Mucosa of descending colon (tissue), 3 donors: ENCODE measurements around the gene RANGRF. TPM values are rescaled to one million over a fixed set of nuclear protein-coding genes. Genes with fewer than 3 reads are reported as not detected.

Source experiments
- ATAC-seq: fragments of 200-7000 bp; cut with Tn5 transposase; one replicate; pipeline ENCODE4 v1.9.1; 2020; ENCODE audit warnings: mild to moderate bottlenecking, moderate library complexity
- DNase-seq, 3 donors: peaks; one replicate each; pipeline ENCODE4 v3.0.0-alpha.2; 2020
- H3K36me3 ChIP-seq: fragments of 200-600 bp; one replicate; pipeline ENCODE4 v1.8.0; 2021; ENCODE audit warnings: low read depth, mild to moderate bottlenecking
- H3K4me1 ChIP-seq: fragments of 200-600 bp; one replicate; pipeline ENCODE4 v1.8.0; 2021; ENCODE audit warnings: low read depth, mild to moderate bottlenecking
- H3K4me3 ChIP-seq: fragments of 200-600 bp; one replicate; pipeline ENCODE4 v1.8.0; 2021; ENCODE audit warnings: mild to moderate bottlenecking
- H3K9me3 ChIP-seq: fragments of 200-600 bp; one replicate; pipeline ENCODE4 v1.8.0; 2021; ENCODE audit warnings: mild to moderate bottlenecking
- CTCF ChIP-seq: fragments of 200-600 bp; IDR thresholded peaks from one replicate; pipeline ENCODE4 v1.8.0; 2022; ENCODE audit warnings: antibody characterized with exemption, mild to moderate bottlenecking
- intact Hi-C, 2 donors: fragments of 100-400 bp; cut with DNase I in 1 of 2; cut with micrococcal nuclease in 1 of 2; formaldehyde crosslinking; loops; one replicate each; pipeline versions ENCODE4 v1.11.0 to v1.11.1; 2022; cut with DNase I, micrococcal nuclease
- total RNA-seq, 3 donors: library from RNA; stranded (reverse); fragmentation: NEBNext Ultra II Directional in 2 of 3; extraction: Animal tissue kit (Norgen Biotek cat#: 25700) in 2 of 3; gene quantifications; one replicate each; pipeline versions ENCODE4 v1.2.1 to v1.2.4, GENCODE V29; 2021 to 2023
- donor health status: DM: no; HTN: no; CAD: no; lungs with moderate emphysema.
- donor health status: DM: no; HTN: no; CAD: no.
- donor health status: DM: no; HTN: yes; CAD: no.

Gene RANGRF
- total RNA-seq, 3 donors from 2014 or later = 11.5 to 26.9 (median 15.5) TPM

- no peak for TF ChIP-seq CTCF
- H3K9me3 ChIP-seq = no peaks in the 10 kb centered on the region
- DNase-seq (no peak), ATAC-seq (no peak)
- no peaks in the 10 kb centered on the region for H3K36me3 ChIP-seq
- no peaks in the 10 kb centered on the region for H3K4me1 ChIP-seq
- intact Hi-C loops = no loop called here
- H3K4me3 ChIP-seq = no peak overlapping the region
These were observed 22.8 kb downstream of the RANGRF start for GRCh38 chr17:8311131-8311790.

- no peak for ATAC-seq
- no peak overlapping the region for H3K4me3 ChIP-seq
These were observed 23.8 kb downstream of the RANGRF start for GRCh38 chr17:8312251-8312650.

GRCh38 chr17:8312726-8313600 is 24.5 kb downstream of the RANGRF start:
- Histone ChIP-seq H3K36me3 (no peaks in the 10 kb centered on the region), H3K4me1 (no peaks in the 10 kb centered on the region), H3K9me3 (no peaks in the 10 kb centered on the region), H3K4me3 (no peak overlapping the region)
- DNase-seq (no peak), ATAC-seq (no peak)
- TF ChIP-seq CTCF = no peak
- intact Hi-C loops = no loop called here

More at GRCh38 chr17:8312251-8312650, 23.8 kb downstream of the RANGRF start:
- H3K36me3 ChIP-seq = no peaks in the 10 kb centered on the region
- no peak for DNase-seq
- H3K4me1 ChIP-seq = no peaks in the 10 kb centered on the region
- no peaks in the 10 kb centered on the region for H3K9me3 ChIP-seq
- no peak for TF ChIP-seq CTCF
- intact Hi-C loops = no loop called here

GRCh38 chr17:8314797-8315763 is 26.6 kb downstream of the RANGRF start:
- TF ChIP-seq CTCF = no peak
- DNase-seq (peak in 1 of 3 donors; percentile 34), ATAC-seq (no peak)
- no peaks in the 10 kb centered on the region for H3K36me3 ChIP-seq
- no peaks in the 10 kb centered on the region for H3K9me3 ChIP-seq
- H3K4me3 ChIP-seq = no peak overlapping the region
- intact Hi-C loops = no loop called here
- no peaks in the 10 kb centered on the region for H3K4me1 ChIP-seq

- no peak for TF ChIP-seq CTCF
- intact Hi-C loops = no loop called here
- no peaks in the 10 kb centered on the region for H3K36me3 ChIP-seq
- H3K9me3 ChIP-seq = no peaks in the 10 kb centered on the region
- no peak for DNase-seq
- ATAC-seq = no peak
- no peak overlapping the region for H3K4me3 ChIP-seq
- no peaks in the 10 kb centered on the region for H3K4me1 ChIP-seq
These were observed 27.3 kb downstream of the RANGRF start for GRCh38 chr17:8315764-8316217.
